ENCODE results near the gene GRB10.

DNA sequence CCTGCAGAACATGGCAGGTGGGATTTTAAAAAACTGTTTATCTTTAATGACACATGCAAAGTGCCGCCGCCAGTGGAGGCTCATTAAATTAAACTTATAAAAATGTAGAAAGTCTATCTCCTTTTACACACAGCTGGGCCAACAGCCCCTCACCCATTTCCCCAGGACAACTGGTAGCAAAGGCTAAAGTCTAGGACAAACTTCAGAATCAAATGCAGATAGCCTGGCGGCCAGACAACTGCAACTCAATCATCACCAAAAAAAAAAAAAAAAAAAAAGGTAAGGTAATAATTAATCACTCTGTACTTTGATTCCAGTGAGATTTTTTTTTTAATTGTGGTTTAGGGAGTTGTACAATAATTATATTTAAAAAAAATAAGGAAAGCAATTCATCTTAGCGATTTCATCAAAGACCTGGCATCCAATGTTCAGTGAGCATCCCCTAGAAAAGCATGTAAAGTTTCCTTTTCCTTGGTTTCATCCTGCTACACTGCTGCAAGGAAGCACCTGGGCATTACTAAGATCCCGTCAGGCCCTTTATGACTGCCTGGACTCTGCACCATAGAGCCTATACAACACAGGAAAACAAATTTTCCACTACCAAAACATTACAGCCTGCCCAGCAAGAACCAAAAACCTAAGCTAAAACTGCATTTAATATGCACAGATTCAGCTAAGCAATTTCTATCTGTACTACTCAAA is 98.5 kb downstream of the GRB10 start:
- TF ChIP-seq, protein P1, sequence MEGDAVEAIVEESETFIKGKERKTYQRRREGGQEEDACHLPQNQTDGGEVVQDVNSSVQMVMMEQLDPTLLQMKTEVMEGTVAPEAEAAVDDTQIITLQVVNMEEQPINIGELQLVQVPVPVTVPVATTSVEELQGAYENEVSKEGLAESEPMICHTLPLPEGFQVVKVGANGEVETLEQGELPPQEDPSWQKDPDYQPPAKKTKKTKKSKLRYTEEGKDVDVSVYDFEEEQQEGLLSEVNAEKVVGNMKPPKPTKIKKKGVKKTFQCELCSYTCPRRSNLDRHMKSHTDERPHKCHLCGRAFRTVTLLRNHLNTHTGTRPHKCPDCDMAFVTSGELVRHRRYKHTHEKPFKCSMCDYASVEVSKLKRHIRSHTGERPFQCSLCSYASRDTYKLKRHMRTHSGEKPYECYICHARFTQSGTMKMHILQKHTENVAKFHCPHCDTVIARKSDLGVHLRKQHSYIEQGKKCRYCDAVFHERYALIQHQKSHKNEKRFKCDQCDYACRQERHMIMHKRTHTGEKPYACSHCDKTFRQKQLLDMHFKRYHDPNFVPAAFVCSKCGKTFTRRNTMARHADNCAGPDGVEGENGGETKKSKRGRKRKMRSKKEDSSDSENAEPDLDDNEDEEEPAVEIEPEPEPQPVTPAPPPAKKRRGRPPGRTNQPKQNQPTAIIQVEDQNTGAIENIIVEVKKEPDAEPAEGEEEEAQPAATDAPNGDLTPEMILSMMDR (IDR thresholded peaks at IDR 0.05): no peak
- TF ChIP-seq POLR2AphosphoS5 (IDR thresholded peaks at IDR 0.05; ENCODE audit: low read depth, low read length) (no peak), SIN3A (IDR thresholded peaks at IDR 0.05; ENCODE audit: borderline replicate concordance, insufficient read depth, low read depth, low read length) (no peak), TCF7L2 (IDR thresholded peaks at IDR 0.05; ENCODE audit: low read depth, low read length) (no peak)
